NCI-H774 (cell line): Measurements from ENCODE around the gene NT5C2.

ENCODE experiments used
- DNase-seq: peaks from one replicate; lab custom pipeline; 2025; lab: John Stamatoyannopoulos, UW

Gene NT5C2

DNA sequence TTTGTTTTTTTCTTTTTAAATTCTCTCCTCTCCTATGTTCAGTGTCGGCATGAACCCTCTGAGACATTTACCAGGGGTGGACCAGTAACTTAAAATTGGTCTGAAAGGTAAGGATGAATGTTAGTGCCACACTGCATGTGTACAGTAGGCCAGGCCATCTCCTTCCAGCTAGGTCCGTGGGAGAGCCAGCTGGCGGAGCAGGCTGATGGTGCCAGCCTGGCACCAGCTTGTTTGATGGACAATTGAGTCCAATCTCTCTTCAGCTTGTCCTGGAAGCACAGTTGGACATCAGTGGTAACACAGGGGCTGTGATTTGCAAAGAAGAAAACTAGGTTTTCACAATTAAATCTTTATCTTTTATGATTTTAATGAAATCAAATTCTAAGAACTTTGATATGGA, 138.5 kb downstream of the NT5C2 start:
- no peak for DNase-seq

DNA sequence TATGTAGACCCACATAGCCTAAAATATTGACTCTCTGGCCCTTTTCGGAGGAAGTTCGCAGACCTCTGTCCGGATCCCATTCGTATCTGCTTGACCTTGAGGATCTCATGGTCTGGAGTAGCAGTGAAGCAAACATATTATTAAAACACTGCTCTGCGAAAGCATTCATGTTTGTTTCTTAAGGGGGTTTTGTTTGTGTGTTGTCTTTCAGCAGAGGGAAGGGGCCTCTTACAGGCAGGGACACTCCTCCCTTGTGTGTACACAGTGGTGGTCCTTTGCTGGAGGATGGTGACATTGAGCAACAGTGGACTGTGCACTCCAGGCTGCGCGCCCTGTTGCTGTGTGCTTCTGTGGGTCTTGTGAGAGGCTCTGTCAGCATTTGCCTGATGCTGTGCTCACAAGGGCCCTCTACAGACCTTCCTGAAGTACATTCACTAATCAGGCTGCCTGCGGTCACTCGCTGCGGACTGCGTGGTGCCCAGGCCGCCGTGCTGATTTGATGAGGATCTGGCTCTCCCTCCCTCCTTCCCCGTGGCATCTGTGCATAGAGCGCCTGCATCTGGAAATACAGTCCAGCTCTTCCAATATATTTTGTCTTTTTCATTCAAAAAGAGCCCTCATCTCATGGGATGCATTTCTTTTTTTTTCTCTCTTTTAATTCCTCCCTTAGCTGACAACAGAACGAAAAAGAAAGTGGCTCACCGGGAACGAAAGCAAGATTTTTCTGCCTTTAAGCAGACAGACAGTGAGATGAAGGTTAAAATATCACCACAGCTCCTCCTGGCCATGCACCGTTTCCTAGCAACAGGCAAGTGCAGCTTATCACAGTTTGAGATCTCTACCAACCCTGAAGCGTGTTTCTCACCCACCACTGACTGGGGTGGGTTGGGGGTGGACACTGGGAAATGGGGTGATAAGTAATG, 139.2 kb downstream of the NT5C2 start:
- DNase-seq: no peak

DNA sequence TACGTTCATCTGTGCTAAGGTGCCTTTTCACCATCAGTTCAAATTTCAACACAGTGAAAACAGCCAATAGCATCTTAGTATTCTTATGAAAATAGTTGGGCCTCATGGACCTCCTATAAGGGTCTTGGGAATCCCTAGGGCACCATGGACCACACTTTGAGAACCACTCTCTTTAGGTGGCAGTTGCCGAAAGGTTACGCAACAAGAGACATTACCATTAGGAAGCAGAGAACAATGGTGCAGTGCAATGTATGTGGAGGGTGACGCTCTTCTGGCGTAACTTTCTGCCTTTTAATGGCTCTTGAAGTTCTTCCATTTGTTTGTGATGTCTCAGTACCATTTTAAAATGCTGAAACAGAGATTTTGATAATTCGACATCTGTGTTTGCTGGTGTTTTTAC, 143.8 kb downstream of the NT5C2 start:
- no peak for DNase-seq

DNA sequence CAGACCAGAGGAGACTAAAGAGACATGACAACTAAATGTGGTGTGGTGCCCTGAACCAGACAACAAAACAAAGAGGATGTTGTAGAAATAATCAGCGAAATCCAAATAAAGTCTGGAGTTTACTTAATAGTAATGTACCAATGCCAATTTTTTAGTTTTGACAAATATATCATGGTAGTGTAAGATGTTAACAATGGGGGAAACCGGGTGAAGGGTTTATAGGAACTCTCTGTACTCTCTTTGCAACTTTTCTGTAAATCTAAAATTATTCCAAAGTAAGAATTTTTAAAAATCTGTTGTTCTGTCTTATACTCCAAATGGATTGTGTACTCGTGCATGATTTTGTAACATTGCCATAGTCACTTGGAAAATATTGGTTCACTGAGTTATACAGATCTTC, 145.7 kb downstream of the NT5C2 start:
- DNase-seq: no peak

DNA sequence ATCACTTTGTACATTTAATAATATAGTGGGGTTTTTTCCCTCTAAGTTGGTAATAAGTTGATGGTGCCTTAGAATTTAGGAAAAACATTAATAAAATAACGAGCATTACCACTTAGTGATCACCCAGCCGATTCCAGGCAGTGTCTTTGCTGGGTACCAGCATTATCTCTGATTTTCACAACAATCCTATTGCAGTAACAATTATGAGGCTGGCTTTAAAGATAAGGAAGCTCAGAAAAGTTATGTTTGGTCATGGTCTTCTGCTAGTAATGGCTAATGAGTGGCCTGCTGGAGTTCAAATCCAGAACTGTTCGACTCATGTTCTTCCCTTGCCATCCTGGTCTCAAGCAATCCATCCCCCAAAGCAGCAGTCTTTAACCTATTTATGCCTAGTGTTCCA, 147.1 kb downstream of the NT5C2 start:
- DNase-seq: no peak

DNA sequence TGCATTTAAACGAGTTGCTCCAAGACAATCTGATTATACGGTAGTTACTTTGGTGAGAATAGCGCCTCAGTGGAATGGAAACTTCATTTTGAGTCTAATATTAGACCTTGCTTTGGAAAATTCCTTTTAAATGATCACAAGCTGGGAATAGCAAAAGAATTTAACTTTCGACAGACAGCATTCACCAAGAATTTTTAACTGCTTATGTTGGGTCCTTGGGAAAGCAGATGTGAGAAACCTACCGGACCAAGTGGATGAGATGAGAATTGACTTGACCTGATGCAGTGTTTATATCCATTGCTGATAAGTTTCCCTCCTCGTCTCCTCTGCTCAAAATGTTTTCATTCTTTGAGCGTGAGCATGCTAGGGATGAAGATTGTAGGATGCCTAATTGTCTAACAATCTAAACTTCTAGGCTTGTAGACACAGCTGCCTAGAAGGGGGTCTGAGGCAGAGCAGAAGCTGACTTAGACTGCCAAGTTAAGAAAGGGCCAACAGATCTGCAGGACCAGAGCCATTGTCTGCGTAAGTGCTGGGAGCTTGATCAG, 148.1 kb downstream of the NT5C2 start:
- DNase-seq: no peak

DNA sequence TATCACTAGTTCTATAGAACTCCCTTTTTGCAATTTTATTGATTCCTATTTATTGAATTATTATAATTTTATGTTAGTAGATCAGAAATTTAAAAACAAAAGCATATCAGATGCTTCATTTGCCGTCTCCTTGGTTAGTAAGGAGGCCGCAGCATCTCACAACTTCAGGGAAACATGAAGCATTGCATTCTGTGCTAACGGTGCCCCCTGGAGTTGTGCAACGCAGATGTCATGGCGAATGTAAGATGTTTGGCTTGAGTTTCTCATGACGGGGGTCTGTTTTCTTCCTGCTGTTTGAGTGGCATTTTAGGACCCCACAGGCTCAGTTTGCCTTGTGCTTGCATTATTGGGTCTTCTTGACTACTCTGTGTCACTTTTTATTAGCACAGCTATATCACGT, 150.2 kb downstream of the NT5C2 start:
- no peak for DNase-seq

DNA sequence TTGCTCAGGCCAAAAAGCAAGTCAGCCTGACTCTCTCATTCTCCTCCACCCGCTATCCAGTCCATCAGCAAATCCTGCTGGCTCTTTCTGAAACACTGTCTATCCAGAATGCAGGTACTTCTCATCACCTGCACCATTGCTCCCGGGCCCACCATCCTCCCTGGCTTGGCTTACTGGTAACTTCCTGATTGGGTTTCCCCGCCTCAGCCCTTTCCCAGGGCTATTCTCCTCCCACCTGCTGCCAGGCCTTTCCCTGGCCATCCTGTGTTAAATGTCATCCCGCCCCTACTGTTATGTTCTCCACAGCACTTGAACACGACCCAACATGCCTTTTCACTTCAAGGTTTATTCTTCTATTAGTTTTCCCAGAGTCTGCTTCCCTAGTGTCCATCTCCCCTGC, 150.9 kb downstream of the NT5C2 start:
- no peak for DNase-seq

DNA sequence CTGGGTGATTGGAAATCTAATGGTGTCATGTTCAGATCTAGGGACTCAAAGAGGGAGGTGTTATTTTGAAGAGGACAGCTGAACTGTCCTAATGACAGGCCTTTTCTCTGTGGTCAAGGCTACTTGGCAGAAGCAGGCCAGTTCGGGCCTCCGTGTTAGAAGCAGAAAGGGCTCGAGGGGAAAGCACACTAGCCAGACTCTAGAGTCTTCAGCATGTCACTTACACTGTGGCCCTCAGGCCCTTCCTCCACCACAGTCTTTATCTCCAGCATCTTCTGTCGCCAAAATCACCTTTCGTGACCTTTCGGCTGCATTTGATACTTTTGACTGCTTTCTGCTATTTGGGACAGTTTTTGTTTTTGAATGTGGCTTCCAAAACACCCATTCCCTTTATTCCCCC, 151.7 kb downstream of the NT5C2 start:
- DNase-seq: no peak

DNA sequence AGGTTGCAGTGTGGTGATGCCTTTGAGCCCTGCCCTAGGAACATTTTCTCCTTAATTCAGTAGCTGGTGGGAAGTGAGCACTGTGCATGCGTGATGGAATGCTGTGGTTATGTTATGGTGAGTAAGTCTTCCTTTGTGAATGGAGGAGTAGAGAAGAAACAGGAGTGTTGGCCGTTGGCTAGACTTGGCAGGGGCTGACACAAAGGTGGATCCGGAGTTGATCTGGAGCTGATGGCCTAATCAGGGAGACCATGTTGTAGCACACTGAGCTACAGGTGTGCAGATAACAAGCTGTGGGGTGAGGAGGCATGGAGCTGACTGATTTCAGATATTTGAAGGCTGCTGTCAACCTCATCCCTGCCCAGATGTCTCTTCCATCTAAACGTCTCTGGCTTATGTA, 152.7 kb downstream of the NT5C2 start:
- no peak for DNase-seq

DNA sequence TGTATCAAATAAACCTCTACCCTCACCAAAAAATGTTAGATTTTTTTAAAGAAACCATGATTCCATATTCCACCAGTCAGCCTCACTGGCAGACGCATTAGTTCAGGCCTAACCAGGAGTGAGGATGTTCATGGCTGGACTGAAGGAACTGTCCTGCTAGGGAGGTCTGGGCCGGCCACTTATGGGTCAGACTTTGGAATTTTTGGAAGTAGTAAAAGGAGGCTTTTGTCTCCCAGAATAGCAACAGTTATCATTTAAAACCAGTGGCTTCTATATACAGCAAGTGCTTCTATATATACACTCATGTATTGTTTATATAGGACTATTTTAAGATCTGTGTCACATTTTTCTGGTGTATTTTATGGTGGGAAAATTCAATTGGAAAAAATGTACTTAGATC, 154.5 kb downstream of the NT5C2 start:
- no peak for DNase-seq
